GM18502 (cell line): Measurements from ENCODE around the gene MAST3.

Experiments
- ATAC-seq: cut with Tn5 transposase; IDR thresholded peaks from one replicate; pipeline ENCODE4 v1.9.1; 2021; ENCODE audit warnings: mild to moderate bottlenecking; ENCODE audit not compliant: unreplicated experiment, poor library complexity

Gene MAST3

DNA sequence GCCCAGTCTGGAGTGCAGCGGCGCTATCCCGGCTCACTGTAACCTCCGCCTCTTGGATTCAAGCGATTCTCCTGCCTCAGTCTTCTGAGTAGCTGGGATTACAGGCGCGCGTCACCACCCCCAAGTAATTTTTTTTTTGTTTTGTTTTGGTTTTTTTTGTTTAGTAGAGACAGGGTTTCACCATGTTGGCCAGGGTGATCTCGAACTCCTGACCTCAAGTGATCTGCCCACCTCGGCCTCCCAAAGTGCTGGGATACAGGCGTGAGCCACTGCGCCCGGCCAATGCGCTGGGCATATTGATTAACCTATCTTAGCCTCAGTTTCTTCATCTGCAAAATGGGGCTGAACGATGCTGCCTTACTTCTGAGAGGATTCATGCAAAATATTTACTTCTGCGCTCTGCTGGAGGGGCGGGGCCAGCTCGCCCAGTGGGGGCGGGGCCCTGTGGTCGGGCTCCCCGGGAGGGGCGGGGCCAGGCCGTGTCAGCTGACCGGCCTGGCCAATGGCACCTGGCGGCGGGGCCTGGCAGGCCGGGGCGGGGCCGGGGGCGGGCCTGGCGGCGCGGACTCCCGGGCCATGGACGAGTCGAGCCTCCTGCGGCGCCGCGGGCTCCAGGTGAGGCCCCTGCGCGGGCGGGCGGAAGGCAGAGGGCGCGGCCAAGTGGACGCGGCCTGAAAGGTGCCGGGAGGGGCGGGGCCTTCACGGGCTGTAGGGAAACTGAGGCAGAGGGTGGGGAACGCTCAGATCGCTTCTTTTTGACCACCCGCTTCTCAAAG is at the start of gene MAST3:
Gene MAST3, plus strand, starts transcription at position 562 of the 776 bp plus-strand sequence. Its CDS starts 15 bp downstream, at position 577.
- peak; percentile 63 for ATAC-seq

GRCh38 chr19:18049385-18049784 is 48.2 kb upstream of the MAST3 start:
- no peak for ATAC-seq

DNA sequence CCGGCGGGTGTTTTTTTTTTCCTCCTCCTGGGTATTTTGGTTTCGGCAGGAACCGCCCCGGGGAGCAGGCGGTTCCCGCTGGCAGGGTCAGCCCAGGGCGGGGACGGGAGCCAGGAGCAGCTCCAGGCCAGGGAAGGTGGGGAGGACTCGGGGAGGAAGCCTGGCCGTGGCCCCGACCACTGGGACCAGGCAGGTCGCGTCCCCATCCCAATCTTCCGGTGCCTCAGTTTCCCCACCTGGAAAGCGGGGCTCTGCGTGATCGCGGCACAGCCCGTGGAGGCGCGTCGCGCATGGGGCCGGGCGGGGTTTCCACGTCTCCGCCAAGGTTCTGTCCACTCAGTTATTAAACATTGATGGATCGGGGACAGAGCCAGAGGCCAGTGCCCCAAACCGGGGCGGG is 45.7 kb upstream of the MAST3 start:
- no peak for ATAC-seq

DNA sequence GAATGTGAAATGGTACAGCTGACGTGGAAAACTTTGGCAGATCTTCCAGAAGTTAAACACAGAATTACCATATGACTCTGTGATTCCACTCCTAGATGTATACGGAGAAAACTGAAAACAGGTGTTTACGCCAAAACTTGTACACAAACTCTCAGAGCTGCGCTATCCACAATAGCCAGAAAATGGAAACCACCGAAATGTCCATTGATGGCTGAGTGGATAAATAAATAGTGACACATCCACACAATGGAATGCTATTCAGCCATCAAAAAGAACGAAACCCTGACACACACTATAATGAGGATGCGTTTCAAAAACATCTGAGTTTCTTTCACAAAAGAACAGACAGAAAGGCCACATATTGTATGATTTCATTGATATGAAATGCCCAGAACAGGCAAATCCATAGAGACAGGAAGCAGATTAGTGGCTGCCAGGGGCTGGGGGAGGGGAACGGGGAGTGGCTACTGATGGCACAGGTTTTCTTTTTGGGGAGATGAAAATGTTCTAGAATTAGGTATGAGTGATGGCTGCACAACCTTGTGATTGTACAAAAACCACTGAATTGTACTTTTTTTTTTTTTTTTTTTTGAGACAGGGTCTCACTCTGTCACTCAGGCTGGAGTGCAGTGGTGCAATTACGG is 43.9 kb upstream of the MAST3 start:
- no peak for ATAC-seq

DNA sequence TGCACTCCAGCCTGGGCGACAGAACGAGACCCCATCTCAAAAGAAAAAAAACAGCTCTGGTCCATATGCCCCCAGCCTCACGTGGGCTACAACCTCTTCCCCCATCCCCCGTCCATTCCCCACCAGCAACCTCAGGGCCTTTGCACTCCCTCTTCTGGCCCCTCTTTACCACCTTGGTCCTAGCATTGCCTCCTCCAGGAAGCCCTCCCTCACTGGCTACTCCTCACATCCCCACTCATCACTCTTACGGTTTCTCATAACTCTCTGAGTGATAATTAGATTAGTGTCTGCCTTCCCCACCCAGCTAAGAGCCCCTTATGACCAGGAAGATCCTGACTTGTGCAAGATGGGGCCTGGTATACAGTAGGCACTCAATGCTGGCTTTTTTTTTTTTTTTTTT is 41.6 kb upstream of the MAST3 start:
- no peak for ATAC-seq

- no peak for ATAC-seq
Measured at GRCh38 chr19:18057557-18057956, 40.0 kb upstream of the MAST3 start.

- no peak for ATAC-seq
Measured at GRCh38 chr19:18058208-18059009, 39.2 kb upstream of the MAST3 start.

DNA sequence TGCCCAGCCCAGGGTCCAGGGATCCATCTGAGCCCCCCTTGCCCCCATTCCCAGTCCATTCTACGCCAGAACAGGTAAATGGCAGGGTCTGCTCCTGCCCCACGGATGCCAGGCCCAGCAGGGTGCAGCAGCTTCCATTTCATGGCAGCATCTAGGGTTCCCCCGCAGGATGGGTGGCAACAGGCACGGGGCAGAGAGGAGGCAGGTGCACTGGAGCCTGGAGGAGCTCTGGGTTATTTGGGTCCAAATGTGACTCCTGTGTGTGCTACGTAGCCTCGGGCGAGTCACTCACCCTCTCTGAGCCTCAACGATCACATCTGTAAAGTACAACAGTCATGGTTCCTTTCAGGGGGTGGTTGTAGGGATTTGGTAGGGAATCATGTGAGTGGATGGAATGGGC is 38.3 kb upstream of the MAST3 start:
- ATAC-seq: no peak

DNA sequence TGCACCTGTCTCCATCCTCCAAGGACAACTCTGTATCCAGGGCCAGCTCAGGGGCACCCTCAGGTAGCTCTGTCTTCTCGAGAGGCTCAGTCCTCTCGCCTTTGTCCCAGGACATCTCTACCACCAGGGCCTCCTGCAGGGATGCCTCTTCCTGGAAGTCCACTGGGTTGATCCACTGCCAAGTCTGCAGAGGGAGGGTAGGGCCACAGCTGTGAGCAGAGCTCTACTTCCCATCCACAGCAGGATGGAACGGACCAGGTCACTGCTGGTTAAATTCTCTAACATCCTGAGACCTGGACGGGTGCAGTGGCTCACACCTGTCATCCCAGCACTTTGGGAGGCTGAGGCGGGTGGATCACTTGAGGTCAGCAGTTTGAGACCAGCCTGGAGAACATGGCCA is 37.7 kb upstream of the MAST3 start:
- no peak for ATAC-seq

- ATAC-seq: no peak
Measured at GRCh38 chr19:18060472-18060871, 37.1 kb upstream of the MAST3 start.

- no peak for ATAC-seq
Measured at GRCh38 chr19:18062028-18062427, 35.5 kb upstream of the MAST3 start.

GRCh38 chr19:18063463-18063862 is 34.1 kb upstream of the MAST3 start:
- no peak for ATAC-seq

DNA sequence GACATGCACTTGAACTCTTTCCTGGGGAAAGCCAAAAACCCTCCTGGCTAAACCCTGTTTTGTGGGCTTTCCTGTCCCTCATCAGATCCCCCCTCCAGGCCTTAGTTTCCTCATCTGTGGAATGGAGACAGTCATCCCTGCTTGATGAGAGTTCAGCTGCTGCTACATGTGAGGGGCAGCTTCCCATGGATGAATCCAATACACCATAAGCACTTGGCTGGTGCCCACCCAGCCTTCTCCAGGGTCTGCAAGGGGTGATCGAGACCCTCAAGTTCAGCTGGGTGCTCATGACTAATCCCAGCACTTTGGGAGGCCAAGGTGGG is 32.4 kb upstream of the MAST3 start:
- no peak for ATAC-seq

GRCh38 chr19:18068395-18068794 is 29.2 kb upstream of the MAST3 start:
- no peak for ATAC-seq

GRCh38 chr19:18069383-18069782 is 28.2 kb upstream of the MAST3 start:
- no peak for ATAC-seq

DNA sequence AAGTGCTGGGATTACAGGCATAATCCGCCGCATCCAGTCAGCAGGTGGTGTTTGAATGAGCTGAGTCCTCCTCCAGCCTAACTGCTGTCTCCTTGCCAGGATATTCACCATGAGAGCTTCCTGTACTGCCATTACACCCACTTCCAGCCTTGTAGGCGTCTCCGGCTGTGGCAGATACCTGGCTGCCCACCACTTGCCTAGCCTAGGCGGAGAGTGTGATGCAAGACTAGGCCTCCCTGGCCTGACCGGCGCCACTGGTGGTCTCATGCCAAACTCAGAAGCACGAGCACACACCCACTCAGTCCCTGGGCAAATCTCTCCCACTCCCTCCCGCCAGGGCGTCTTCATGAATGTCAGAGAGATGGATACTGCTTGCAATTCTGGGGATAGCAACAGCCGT is 27.4 kb upstream of the MAST3 start:
- no peak for ATAC-seq

DNA sequence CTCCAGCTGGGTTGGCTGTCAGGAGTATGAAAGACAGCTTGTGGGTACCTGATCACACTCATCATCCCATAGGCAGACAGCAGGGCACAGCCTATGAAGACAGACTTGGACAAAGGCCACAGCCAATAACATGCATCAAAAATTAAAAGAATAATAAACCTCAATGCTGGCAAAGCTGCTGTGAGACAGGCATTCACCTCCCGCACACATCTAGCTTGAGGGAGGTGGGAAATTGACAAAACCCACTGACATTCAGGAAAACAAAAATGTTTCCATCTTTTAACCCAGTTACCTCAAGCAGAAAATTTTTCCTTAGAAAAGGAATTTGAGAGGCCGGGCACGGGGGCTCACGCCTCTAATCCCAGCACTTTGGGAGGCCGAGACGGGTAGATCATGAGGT is 25.2 kb upstream of the MAST3 start:
- no peak for ATAC-seq

DNA sequence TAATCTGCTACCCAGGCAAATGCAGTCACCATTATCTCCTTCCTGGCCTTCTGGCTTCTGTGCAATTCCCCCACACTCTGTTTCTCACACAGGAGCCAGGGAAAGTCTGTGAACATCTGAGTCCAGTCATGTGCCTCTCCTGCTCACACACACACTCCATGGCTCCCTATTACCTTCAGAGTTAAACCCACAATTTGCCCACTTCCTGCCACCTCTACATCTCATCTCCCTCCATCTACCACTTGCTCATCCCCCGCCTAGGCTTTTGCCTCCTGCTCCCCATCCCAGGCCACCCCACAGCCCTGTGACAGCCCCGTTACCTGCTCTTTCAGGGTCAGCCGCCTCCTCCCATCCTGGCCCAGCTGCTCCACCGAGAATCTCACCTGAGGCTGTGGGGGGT is 24.4 kb upstream of the MAST3 start:
- ATAC-seq: no peak

- no peak for ATAC-seq
Measured at GRCh38 chr19:18074192-18074591, 23.4 kb upstream of the MAST3 start.

GRCh38 chr19:18083929-18084684 is 13.5 kb upstream of the MAST3 start:
- no peak for ATAC-seq
